Inferior parietal cortex (tissue), 1 donor: Measurements from ENCODE around the gene EMC8.
A peak's percentile ranks its signal among the peaks of the same experiment; 100 is the strongest.

Experiments
- DNase-seq: peaks from one replicate; pipeline ENCODE4 v3.0.0-alpha.2; 2016; ENCODE audit errors: extremely low spot score

Gene EMC8

DNA sequence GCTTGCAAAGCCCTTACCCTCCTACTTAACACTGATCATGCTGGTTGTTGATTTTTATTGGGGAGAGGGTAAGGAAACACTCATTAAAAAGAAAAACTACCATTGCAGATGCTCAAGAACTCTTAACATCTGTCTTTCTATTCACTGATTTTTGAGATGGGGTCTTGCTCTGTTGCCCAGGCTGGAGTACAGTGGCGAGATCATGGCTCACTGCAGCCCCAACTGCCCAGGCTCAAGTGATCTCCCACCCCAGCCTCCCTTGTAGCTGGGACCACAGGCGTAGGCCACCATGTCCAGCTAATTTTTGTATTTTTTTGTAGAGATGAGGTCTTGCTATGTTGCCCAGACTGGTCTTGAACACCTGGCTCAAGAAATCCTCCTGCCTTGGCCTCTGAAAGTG lies 14.5 kb downstream of the EMC8 start:
- no peak for DNase-seq

DNA sequence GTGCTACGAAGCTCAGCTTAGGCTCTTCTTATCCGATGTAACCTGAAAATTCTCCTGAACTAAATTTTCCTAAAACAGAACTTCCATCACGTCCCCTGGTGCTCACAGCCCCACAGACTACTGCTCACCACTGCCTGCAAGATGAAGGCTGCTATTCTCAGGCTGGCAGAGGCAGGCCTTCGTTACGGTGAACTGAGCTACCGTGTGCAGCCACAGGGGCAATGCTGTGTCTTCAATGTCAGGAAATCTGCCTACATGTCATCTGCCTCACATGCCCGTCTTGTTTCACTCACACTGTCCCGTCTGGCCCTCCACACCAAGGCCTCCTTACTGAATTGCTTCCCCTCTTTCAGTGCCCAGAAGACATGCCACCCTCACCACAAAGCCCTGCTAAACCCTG lies 15.9 kb downstream of the EMC8 start:
- DNase-seq: no peak

DNA sequence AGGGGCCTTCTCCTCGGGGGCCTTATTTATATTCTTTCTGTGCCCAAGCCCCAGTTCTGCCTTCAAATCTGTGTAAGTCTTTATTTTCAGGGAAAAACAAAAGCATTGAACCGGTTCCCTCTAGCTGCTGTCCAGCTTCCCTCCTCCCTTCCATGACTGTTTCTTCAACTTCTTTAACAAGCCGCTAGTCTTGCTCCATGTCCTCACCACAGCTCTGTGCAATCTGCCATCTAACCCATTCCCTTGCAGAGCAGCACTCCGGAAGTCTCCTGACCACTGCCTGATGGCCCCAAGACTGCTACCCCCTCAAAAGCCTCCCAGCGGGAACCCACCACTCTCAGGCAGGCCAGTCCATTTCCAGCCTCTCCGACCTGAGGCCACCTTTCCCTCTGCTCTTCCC lies 16.9 kb downstream of the EMC8 start:
- DNase-seq: no peak

DNA sequence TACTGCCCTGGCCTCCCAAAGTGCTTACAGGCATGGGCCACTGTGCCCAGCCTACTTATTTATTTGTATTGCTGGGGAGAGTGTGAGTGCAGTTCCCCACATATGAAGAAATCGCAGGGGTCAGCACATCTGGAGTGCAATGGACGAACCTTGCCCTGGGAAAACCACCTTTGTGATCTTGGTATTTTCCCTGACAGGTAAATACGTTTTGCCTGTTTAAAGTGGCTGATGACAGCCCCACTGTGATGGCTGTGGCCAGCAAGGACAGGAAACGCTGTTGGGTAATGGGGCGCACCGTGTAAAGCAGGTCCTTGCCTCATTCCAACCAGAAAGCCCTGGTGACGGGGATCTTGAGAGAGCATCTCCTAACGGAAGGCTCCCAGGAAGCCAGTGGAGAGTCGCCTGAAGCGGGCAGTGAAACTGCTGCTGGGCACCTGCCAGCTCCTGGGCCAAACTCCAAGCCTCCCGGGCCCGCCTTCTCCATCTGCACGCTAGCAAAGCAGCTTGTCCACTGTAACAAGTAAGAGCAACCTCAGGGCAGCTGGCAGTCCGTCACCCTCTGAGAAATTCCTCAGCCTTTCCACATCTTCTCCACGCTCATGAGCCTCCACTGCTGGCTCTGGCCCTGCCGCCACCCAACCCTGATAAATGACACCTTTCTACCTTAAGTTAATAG lies 17.5 kb downstream of the EMC8 start:
- DNase-seq: peak; percentile 62

DNA sequence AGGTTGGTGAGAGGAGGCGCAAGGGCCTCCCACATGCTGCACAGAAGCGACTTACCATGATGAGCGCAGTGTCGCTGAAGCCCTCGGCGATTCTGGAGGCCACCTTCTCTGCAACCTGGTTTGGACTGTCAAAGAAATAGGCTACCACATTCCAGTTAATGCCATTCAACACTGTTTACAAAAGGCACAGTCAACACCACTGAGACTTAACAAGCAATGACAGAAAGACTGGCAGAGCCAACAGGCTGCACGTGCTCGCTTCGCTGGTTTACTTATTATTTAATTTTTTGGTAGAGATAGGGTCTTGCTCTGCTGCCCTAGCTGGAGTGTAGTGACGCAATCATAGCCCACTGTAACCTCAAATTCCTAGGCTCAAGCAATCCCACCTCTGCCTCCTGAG lies 18.2 kb downstream of the EMC8 start:
- DNase-seq: no peak

DNA sequence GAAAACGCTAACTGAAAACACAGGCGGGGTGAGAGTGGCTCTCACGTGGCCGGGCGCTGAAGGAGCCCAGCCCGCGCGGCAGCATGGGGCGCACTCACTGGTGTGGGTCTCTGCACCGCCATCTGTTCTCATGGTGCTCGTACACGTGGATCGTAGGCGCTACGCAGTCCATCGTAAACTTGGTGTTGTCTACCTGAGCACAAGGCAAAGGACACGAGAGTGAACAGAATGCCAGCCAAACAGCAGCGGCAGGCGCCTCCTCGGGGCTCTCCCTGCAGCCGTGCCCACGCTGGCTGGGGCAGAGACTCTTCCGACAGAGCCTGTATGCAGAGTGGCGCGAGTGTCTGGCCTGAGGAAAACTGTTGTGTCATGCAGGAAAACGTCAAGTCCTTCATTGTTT lies 19.1 kb downstream of the EMC8 start:
- DNase-seq: no peak

DNA sequence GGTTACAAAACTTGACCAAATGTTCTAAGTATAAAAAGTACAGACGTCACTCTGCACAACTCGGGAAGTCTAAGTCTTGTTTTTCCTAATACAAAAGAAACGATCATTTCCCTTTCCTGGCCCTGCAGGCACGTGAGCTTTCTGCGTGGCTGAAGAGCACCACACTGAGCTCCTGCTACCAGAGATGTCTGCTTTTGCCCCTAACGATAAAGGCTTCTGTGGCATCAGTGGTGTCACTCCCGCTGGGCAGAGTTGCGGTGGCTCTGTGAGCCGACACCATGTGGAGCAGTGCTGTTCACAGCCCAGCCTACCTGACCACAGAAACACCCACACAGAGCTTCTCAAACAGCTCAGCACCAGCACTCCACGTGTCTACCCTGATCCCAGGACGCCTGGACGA lies 20.5 kb downstream of the EMC8 start:
- no peak for DNase-seq

DNA sequence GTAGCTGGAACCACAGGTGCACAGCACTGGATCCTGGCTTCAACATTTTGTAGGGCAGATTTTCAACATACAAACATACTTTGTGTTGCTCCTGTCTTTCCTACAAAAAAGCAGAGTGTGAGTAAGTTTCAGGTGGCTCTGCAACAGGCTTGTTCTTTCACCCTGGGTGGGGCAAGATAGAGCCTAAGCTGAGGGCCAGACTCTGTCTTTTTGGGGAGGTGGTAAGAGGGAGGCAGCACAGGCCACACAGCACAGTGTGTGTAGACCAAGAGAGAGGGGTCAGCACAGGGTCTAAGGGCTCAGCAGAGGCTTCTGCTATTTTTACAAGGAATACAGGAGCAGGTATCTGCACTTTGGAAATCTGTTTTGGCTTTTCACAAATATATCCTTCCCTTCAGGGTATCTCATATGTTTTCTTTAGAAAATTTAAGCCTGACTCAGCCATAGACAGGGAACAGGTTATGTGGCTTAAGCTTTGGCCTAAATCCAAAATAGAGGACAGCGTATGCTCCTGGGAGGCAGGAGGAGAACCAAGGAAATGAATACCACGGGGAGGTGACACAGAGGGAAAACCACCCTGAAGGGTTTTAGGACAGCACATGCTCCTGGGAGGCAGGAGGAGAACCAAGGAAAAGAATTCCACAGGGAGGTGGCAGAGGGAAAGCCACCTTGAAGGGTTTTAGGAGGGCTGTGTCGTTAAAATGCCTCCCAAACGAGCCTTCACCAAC lies 21.6 kb downstream of the EMC8 start:
- no peak for DNase-seq

DNA sequence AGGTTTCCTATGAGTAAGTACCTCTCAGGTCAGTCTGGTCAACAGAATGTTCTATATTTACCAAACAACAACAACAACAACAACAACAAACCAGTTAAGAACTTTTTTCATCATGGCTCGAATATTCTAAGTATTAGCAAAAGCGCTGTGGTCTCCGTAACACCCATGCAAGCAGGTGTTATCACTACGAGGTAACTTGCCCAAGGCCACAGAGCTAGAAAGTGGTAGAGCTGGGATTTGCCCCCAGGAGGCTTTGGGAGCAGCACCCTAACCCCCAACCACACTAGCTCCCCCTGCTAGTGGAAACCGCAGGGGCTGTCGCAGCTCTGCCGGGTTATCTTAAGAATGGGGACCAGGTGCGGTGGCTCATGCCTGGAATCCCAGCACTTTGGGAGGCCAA lies 24.5 kb downstream of the EMC8 start:
- DNase-seq: no peak

DNA sequence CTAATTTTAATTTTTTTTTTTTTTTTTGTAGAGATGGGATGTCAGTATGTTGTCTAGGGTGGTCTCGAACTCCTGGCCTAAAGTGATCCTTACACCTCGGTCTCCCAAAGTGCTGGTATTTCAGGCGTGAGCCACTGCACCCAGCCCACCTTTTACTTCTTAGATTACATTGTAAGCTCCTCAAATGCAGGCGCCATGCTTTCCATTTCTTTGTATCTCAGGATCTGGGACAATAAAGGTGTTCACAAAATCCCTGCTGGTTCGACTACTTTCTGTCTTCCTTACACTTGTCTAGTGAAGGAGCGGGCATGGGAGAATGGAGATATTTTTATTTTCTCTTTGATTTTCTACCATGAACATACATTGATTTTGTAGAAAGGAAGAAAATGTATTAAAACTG lies 25.2 kb downstream of the EMC8 start:
- DNase-seq: no peak

DNA sequence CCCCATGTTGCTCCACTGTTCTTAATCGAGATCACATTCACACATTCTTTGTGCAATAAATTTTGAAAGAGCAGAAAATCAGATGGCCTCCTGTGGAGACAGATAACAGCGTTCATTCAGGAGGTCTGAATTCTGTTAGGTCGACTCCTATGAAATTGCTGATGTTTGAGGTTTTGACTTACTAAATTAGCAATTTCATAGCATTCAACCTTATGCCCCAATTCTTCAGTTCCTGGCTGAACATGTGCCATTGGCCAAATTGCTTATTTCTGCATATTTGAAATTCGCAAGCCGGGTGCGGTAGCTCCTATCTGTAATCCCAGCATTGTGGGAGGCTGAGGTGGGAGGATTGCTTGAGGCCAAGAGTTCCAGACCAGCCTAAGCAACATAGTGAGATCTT lies 26.3 kb downstream of the EMC8 start:
- no peak for DNase-seq

DNA sequence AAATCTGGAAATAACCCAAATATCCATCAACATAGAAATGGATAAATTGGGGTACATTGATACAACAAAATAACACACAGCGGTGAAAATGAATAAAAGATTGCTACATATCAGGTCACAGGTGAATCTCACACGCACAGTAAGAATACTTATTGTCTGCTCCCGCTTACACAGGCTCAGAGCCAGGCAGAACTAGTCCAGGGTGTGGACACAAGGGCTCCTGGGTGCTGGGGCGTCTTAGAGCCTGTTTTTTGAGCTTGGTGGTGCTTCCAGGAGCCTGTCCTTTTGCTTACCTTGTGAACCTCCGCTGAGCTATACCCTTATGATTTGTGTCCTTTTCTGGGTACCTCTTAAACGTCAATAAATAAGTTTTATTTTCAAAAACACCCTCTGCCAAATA lies 28.6 kb downstream of the EMC8 start:
- no peak for DNase-seq

DNA sequence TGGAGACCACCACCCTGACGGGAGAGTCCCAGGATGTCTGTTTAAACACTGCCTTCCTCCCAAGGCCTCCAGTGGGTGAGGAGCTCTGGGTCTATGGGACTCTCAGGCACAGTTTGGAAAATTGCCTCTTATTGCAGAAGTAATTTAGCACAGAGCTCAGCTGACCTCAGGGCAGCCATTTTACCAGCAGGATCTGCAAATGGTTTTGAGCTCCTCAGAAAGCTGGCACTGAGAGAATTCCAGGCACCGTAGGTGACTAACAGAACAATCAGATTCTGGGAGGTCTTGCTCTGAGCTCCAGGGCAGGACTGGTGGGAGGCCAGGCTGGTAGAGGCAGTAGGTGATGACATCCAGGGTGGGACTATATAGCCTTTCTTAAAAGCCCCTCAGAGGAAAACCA lies 31.1 kb downstream of the EMC8 start:
- no peak for DNase-seq

DNA sequence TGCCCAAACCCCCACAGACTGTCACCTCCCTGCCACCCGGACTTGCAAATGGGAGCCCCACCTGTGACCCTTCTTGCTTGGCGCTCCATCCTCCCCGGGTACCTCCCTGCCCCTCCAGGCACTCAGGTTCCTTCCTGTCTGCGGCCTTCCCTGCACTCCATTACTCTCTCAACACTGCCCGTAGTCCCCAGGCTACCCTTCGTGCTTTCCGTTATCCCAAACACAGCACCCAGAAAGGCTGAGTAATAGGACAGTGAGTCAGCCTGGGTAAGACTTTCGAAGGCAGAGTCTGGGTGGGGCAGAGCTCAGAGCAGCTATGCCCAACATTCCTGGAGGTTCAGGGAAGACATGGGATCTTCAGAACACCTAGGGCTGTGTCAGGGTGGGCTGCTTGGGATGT lies 31.8 kb downstream of the EMC8 start:
- no peak for DNase-seq

DNA sequence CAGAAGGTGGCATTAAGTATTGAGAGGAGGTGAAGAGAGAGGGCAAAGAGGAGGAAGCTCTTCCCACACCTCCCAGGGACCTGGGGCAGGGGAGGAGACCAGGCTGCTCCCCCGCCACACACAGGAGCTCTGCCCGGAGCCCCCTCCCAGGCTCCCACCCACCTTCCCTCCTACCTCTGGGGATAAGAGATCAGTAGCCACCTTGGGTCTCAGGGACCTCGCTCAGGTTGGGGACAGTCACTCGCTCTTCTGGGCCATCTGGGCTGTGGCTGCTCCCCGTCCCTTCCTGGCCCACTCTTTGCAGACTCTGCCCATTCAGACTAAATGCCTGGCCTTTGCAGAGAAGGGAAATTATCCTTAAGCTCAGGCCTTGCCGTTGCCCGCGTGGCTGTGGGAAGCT lies 33.6 kb downstream of the EMC8 start:
- DNase-seq: no peak

DNA sequence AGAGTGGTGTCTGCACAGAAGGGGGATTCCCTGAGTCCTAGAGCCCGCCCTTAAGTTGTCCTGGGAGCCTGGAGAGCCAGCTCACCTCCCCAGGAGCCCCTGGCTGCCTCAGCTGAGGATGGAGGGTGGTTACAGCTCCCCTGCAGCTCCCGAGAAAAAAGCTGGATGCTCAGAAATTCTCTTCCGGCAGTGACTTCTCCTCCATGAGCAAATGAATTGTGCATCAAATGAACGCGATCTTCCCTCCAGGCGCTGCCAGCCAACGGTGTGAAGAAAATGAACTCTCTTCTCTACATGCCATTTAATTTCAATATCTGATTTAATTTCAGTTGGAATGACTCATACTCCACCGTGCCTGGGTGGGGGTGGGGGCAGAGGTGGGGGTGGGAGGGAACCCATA lies 34.1 kb downstream of the EMC8 start:
- DNase-seq: no peak

DNA sequence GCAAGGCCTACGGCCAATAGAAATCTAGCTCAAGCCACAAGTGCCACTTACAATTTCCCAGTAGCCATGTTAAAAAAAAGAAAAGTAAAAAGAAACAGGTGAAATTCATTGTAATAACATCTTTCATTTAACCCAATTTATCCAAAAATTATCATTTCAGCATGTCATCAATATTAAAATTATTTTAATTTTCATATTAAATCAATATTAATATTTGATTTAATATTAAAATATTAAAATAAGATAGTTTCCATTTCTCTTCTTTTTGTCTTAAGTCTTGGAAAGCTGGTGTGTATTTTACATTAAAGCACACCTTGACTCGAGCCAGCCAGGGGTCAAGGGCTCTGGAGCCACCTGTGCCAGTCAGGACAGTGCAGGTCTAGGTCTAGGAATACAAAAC lies 35.7 kb downstream of the EMC8 start:
- no peak for DNase-seq

DNA sequence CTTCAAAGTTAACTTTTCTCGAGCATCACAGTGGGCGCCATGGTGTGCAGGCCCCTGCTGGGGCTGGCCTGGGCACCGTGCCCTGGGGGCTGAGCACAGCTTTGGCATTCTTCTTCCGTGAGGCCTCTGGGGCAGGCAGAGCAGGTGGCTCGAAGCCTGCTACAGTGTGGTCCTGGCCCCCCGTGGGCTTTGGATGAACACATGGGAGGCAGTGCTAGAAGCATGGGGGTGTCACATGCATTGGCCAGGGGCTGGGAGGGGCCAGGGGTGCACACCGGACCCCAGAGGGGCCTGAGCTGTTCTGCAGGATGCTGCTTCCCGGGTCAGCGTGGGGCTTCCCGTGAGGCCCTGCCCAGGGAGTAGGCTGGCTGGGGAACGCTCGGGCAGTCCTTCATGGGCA lies 36.4 kb downstream of the EMC8 start:
- no peak for DNase-seq

DNA sequence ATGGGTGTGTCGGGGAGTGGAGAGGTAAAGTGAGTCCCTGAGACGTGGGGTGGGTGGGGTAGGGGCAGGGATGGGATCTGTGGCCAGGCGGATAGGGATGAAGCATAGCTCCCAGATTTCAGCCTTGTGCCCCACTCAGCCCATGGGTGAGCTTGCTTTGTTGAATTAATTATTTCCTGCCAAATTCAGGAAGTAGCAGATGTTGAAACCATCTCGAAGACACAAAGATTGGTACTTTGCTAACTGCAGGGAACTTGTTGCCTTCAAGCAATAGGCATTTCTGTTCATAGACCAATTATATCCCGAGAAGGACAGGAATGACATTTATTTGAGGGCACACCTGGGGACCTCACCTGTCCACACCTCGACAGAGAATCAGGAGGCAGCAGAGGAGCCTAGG lies 37.5 kb downstream of the EMC8 start:
- DNase-seq: no peak

DNA sequence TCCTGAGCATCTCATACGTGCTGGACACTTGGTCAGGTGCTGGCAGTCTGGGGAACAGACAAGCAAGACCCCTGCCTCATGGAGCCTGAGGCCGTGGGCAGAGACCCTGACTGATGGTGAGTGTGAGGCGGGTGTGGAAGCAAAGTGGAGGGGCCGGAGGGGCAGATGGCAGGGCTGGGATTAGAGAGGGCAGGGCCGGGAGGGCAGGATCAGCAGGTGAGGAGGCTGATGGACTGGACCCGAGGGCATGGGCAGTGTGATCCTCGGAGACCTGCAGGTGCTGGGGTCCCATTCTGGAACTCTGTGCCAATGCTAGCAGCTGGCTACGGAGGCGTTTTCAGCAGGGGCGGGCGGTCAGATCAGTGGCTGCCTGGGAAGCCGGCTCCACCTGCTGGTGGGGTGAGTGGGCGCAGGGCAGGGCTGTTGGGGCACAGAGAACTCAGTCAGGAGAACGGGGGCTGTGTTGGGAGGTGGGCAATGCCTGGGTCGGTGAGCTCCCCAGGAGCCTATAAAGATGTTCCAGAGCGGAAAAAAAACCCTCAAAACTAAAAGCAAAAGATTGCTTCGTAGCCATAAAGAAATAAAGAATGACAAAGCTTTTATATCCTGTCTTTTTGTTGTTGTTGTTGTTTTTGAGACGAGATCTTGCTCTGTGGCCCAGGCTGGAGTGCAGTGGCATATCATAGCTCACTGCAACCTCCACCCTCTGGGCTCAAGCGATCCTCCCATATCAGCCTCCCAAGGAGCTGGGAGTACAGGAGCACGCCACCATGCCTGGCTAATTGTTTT lies 39.5 kb downstream of the EMC8 start:
- DNase-seq: no peak

DNA sequence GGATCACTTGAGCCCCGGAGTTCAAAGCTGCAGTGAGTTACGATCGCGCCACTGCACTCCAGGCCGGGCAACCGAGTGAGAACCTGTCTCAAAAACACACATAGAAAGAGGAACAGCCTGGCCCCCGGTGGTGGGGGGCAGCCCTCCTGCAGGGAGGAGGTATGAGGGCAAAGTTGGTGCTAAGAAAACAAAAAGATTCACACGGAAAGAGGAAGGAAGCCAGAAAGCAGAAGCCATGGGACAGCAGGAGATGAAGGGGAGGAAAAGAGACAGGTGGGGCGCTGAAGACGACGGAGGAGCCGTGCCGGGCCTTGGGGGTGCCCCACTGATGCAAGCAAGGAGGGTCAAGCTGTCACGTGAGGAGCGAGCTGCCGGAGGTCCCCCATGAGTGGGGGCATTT lies 40.2 kb downstream of the EMC8 start:
- DNase-seq: no peak

DNA sequence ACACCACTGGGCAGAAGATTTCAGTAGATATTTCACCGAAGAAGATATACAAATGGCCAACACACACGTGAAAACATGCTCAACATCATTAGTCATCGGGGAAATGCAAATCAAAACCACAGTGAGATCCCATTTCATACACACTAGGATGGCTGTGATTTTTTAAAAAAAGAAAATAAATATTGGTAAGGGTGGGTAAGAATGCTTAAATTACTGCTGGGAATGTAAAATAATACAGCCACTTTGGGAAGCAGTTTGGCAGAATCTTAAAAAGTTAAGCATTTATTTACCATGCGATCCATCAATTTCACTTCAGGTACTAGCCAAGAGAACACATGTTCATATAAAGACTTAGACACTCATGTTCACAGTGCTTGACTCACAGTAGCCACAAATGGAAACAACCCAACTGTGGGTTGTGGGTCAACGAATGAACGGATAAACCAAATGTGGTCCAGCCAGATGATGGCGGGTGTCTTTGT lies 42.0 kb downstream of the EMC8 start:
- DNase-seq: no peak
